Stimulated activated CD4-positive, alpha-beta T cell treated with anti-CD3 and anti-CD28 coated beads, Interleukin-1b, Interleukin-23, amount 100 ng/mL, for 48 hours (primary cell): ENCODE results near the gene OR10H5.

ENCODE experiments used
- DNase-seq: peaks from one replicate; pipeline ENCODE4 v3.0.0-alpha.2; 2020

The OR10H5 gene

DNA sequence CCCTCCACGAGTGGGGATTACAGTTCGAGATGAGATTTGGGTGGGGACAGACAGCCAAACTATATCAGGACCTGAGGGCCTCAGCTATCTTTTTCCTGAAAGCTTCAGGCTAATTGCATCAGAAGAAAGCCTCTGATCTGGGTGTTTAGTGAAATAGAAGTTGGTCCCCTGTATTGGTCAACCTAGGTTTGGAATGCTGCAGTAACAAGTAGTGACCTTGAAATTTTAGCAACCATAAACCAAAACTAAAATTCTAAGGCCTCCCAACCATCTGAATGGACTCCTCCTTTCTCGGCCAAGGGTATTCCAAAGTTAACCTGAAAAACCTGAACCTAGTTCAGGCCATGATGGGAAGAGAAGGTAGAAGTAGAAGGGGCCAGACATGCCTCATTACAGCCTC, 62.9 kb downstream of the OR10H5 start:
- no peak for DNase-seq
